Fibroblast of peridontal ligament (primary cell): ENCODE results near the gene DNAJB6.

Source experiments
- DNase-seq: peaks from one replicate; pipeline ENCODE4 v3.0.0-alpha.2; 2010; ENCODE audit errors: extremely low read depth

Gene DNAJB6

DNA sequence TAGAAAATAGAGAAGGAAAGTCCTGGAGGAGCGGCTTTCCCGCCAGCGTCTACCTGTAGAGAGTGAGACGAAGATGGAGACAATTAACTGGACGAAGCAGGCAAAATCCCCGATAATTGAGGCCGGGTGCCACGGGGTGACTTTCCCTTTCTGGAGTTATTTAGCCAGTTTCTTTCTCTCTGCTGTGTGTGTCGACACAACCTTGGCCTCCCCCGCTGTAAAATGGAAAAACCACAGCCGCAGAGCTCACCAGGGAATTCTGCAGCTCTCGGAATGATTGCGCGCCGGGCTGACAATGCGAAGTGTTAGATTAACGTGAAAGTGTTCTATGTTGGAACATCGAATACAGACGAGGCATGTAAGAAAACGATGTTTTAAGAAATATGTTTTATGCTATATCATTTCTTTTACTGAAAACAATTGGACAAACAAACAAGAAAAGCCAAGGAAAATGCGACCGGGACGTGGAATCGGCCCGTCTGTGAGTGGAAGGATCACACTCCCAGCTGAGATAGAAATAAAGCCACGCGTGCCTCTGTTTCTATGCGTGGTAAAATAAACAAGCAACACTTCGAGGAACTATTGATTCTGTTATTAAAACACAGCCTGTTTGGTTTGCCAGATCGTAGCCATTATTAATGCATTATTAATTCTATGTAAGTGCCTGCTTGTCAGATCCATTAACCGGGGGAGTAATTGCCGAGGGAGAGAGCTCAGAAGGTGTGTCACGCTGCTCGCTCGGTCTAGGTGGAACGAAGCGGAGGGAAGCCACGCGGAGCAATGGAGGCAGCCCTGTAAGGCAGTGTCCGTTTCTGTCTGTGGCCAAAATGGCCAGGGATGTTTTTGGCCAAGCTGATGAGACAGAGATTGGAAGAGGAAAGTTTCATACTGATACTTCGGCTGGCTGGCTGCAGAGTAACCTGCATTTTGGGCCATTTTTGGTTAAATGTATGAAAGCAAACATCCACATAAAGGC, 129.4 kb downstream of the DNAJB6 start:
- no peak for DNase-seq

DNA sequence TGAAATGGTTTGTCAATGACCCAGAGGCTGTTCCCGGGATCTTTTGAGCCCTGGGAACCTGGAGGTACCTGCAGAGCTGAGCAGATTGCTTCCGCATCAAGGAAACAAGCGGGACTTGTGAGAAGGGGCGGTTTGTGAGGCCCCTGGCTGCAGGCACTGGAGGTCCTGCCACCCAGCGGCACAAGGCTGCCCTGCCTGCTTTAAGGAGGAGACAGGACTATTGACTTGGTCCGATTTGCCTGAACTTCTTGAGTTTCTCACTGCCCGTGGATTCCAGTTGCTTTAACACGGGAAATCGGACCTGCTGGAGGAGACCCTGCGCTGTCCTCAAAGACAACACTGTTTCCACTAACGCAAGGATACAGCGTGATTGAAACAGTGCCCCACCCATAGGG, 130.1 kb downstream of the DNAJB6 start:
- no peak for DNase-seq
